Ovary (tissue), 1 donor: Measurements from ENCODE around the gene TRPV3.

ENCODE experiments used
- EP300 ChIP-seq: sonication (generic); formaldehyde crosslinking; IDR thresholded peaks from one replicate; pipeline ENCODE4 v1.6.1; 2017; ENCODE audit warnings: antibody characterized with exemption
- POLR2A ChIP-seq: fragments of 450-650 bp; IDR thresholded peaks from one replicate; pipeline ENCODE4 v1.6.1; 2017; ENCODE audit warnings: antibody characterized with exemption, mild to moderate bottlenecking, moderate library complexity

DNA sequence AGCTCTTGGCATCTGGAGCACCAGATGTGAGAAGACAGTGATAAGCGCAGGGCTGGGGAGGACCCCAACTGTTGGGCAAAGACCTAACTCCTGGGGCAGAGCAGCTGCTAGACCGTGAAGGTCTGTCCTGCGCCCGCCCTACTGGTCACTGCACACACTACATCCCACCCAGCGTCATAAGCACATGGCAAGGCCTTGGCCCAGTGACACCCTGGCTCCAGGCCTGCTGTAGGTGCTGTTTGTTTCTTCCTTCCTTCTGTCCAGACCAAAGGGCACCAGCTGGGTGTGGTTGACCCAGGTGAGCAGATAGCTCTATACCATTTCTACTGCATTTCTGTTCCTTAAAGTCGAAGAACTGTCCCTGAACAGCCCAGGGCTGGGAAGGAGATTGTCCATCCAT lies 6.4 kb downstream of the TRPV3 start:
- TF ChIP-seq POLR2A = no peak
- TF ChIP-seq EP300 = no peak
